GM12878 (cell line): Measurements from ENCODE around the gene NR2F6. TPM values are rescaled to one million over a fixed set of nuclear protein-coding genes. Genes with fewer than 3 reads are reported as not detected.

Experiments
- ATAC-seq: fragments of 200-7000 bp; cut with Tn5 transposase; 3 replicates; pipeline ENCODE4 v1.9.1; 2020; ENCODE audit warnings: mild to moderate bottlenecking, moderate library complexity
- BruUV-seq: library from RNA; stranded (reverse); fragments of 400-500 nt; replicated peaks from 2 replicates; lab custom pipeline; 2021; lab: Mats Ljungman, UMichigan
- CTCF ChIA-PET: fragments of 300-600 bp; sonication (Branson Sonifier 250); formaldehyde crosslinking; extraction: SDS; loops from one replicate; lab custom pipeline; 2021; ENCODE audit warnings: inconsistent platforms; lab: Yijun Ruan, JAX
- POLR2A ChIA-PET: fragments of 350-600 bp; formaldehyde crosslinking; extraction: SDS; loops from one replicate; lab custom pipeline; 2021; ENCODE audit warnings: inconsistent platforms; lab: Charles Lee
- RAD21 ChIA-PET: fragments of 300-600 bp; sonication (Branson Sonifier 250); formaldehyde crosslinking; loops from one replicate; lab custom pipeline; 2023; ENCODE audit warnings: antibody characterized with exemption; ENCODE audit not compliant: unreplicated experiment; lab: Charles Lee
- SMC1A ChIA-PET: fragments of 300-600 bp; sonication (Branson Sonifier 250); formaldehyde crosslinking; loops from one replicate; lab custom pipeline; 2023; ENCODE audit not compliant: unreplicated experiment, uncharacterized antibody; lab: Charles Lee
- DNase-seq: peaks from one replicate; pipeline ENCODE4 v3.0.0-alpha.2; 2011; ENCODE audit warnings: low read depth, low spot score
- FAIRE-seq: peaks from 3 replicates; lab custom pipeline; 2011; peaks lifted over from hg19 to GRCh38; lab: Jason Lieb, UNC
- H2AFZ ChIP-seq: 2 replicates; pipeline ENCODE4 v1.6.0; 2011; ENCODE audit warnings: low read depth, low read length, control low read depth; ENCODE audit not compliant: control insufficient read depth
- H3K27ac ChIP-seq: 2 replicates; pipeline ENCODE4 v1.5.1; 2011; ENCODE audit warnings: control low read depth; ENCODE audit not compliant: control insufficient read depth, insufficient read depth
- H3K27me3 ChIP-seq, 2 experiments: replicated peaks in 1 of 2; 2 replicates each; pipeline versions ENCODE4 v1.6.0 to v1.6.1; 2011; ENCODE audit warnings: low read length in 1 of 2; ENCODE audit not compliant: control insufficient read depth in 2 of 2, insufficient read depth in 2 of 2
- H3K36me3 ChIP-seq, 2 experiments: 2 replicates each; pipeline ENCODE4 v1.5.1; 2011; ENCODE audit warnings: low read length in 1 of 2; ENCODE audit not compliant: control insufficient read depth in 2 of 2, insufficient read depth in 2 of 2
- H3K4me1 ChIP-seq: 2 replicates; pipeline ENCODE4 v1.6.1; 2011; ENCODE audit warnings: mild to moderate bottlenecking, low read length, moderate library complexity, mixed read lengths; ENCODE audit not compliant: control insufficient read depth, insufficient read depth
- H3K4me2 ChIP-seq: 2 replicates; pipeline ENCODE4 v1.6.0; 2011; ENCODE audit warnings: control low read depth; ENCODE audit not compliant: control insufficient read depth, insufficient read depth
- H3K4me3 ChIP-seq: fragments of 200-600 bp; sonication (generic); 2 replicates; pipeline ENCODE4 v1.5.1; 2016
- H3K79me2 ChIP-seq: 2 replicates; pipeline ENCODE4 v1.6.0; 2011; ENCODE audit warnings: low read length; ENCODE audit not compliant: control insufficient read depth, insufficient read depth
- H3K9ac ChIP-seq: 2 replicates; pipeline ENCODE4 v1.8.0; 2011; ENCODE audit warnings: low read length, control low read depth, mixed read lengths; ENCODE audit not compliant: control insufficient read depth, insufficient read depth
- H3K9me3 ChIP-seq: replicated peaks from 3 replicates; pipeline ENCODE4 v1.5.1; 2011; ENCODE audit warnings: mild to moderate bottlenecking, low read length; ENCODE audit not compliant: control insufficient read depth, insufficient read depth
- H4K20me1 ChIP-seq: 2 replicates; pipeline ENCODE4 v1.6.0; 2011; ENCODE audit not compliant: control insufficient read depth, insufficient read depth
- BMI1 ChIP-seq: fragments of 450-650 bp; IDR thresholded peaks from 2 replicates; pipeline ENCODE4 v1.6.1; 2016; ENCODE audit warnings: mild to moderate bottlenecking, moderate library complexity, borderline replicate concordance
- CBX3 ChIP-seq: fragments of 200-600 bp; sonication (generic); IDR thresholded peaks from 2 replicates; pipeline ENCODE4 v1.6.1; 2016; ENCODE audit warnings: low read depth, borderline replicate concordance
- EP300 ChIP-seq, 2 experiments: fragments of 150-350 bp in 1 of 2; IDR thresholded peaks; 2 replicates each; pipeline ENCODE4 v1.6.1; 2011 to 2012; ENCODE audit warnings: low read depth in 2 of 2, low read length in 2 of 2, borderline replicate concordance in 1 of 2, improper control_type of control experiment in 1 of 2, inconsistent platforms in 1 of 2; ENCODE audit not compliant: control insufficient read depth in 1 of 2
- IRF3 ChIP-seq: fragments of 450-650 bp; IDR thresholded peaks from 2 replicates; pipeline ENCODE4 v1.6.1; 2014; ENCODE audit warnings: mild to moderate bottlenecking
- NFXL1 ChIP-seq: fragments of 450-650 bp; IDR thresholded peaks from 2 replicates; pipeline ENCODE4 v1.6.1; 2017; ENCODE audit warnings: antibody characterized with exemption, mild to moderate bottlenecking, borderline replicate concordance
- RUNX3 ChIP-seq: IDR thresholded peaks from 2 replicates; pipeline ENCODE4 v1.6.1; 2012; ENCODE audit warnings: low read length, inconsistent platforms
- SMAD5 ChIP-seq: IDR thresholded peaks from 2 replicates; pipeline ENCODE4 v1.6.1; 2016; ENCODE audit warnings: antibody characterized with exemption, low read depth
- SP1 ChIP-seq: IDR thresholded peaks from one replicate; pipeline ENCODE4 v1.6.1; 2011; ENCODE audit warnings: low read depth, low read length
- SREBF1 ChIP-seq: IDR thresholded peaks from 2 replicates; pipeline ENCODE4 v1.6.1; 2012; ENCODE audit warnings: mild to moderate bottlenecking, low read length
- STAT1 ChIP-seq: fragments of 450-650 bp; conservative IDR thresholded peaks from 2 replicates; pipeline ENCODE4 v1.6.1; 2014; ENCODE audit warnings: antibody characterized with exemption, mild to moderate bottlenecking
- SUPT20H ChIP-seq: IDR thresholded peaks from 2 replicates; pipeline ENCODE4 v1.6.1; 2011; ENCODE audit warnings: low read depth, mild to moderate bottlenecking, low read length, moderate library complexity, borderline replicate concordance; ENCODE audit not compliant: control insufficient read depth
- TAF1 ChIP-seq: IDR thresholded peaks from 2 replicates; pipeline ENCODE4 v1.6.1; 2011; ENCODE audit warnings: mild to moderate bottlenecking, low read depth, low read length, borderline replicate concordance
- TCF7 ChIP-seq: IDR thresholded peaks from 2 replicates; pipeline ENCODE4 v1.6.1; 2014; ENCODE audit warnings: antibody characterized with exemption, borderline replicate concordance
- ZBTB33 ChIP-seq: fragments of 450-650 bp; IDR thresholded peaks from 2 replicates; pipeline ENCODE4 v1.6.1; 2017; ENCODE audit warnings: mild to moderate bottlenecking
- ZNF207 ChIP-seq: fragments of 450-650 bp; IDR thresholded peaks from 2 replicates; pipeline ENCODE4 v1.6.1; 2014; ENCODE audit warnings: antibody characterized with exemption, mild to moderate bottlenecking, borderline replicate concordance
- ZZZ3 ChIP-seq: IDR thresholded peaks from 2 replicates; pipeline ENCODE4 v1.6.1; 2011; ENCODE audit warnings: low read depth; ENCODE audit not compliant: control insufficient read depth, insufficient read length
- WGBS: methylation state at CpG from one replicate; pipeline ENCODE4 v1.1.6; 2016; ENCODE audit warnings: low lambda C conversion rate; ENCODE audit not compliant: insufficient replicate concordance, insufficient coverage; ENCODE audit errors: missing lambda C conversion rate; 5-methylcytosine and 5-hydroxymethylcytosine counted together
- in situ Hi-C: fragments of 300-500 bp; cut with MboI; formaldehyde crosslinking; loops from 9 replicates; pipeline ENCODE4 v1.14.3; 2018; ENCODE audit warnings: mixed read lengths
- intact Hi-C: fragments of 100-400 bp; cut with micrococcal nuclease; formaldehyde crosslinking; loops from one replicate; pipeline ENCODE4 v1.14.2; 2022; ENCODE audit not compliant: unreplicated experiment
- polyA plus RNA-seq, 11 experiments: library from polyadenylated mRNA; depleted of rRNA in 4 of 11; unstranded in 6 of 11; stranded (reverse) in 5 of 11; fragments of >200 nt; fragmentation: Nextera tagmentation in 4 of 11; fragmentation: Illumina TruSeq in 1 of 11; extraction: Ambion mirVana in 4 of 11; extraction: Trizol in 1 of 11; gene quantifications; 1 replicate in 1 of 11; 2 replicates in 10 of 11; pipeline versions ENCODE4 v1.2.1 to v1.2.3, GENCODE V29; 2011 to 2016; ENCODE audit warnings: inconsistent platforms in 2 of 11, missing spikeins in 2 of 11, low read depth in 1 of 11
- total RNA-seq, 4 experiments: library from RNA; depleted of rRNA in 3 of 4; stranded (reverse); fragments of >200 nt in 3 of 4; fragmentation: Illumina TruSeq in 1 of 4; extraction: Trizol in 1 of 4; gene quantifications; 2 replicates each; pipeline versions ENCODE4 v1.2.1 to v1.2.3, GENCODE V29; 2013 to 2021
- TF ChIP-seq, protein P1 (sequence below): fragments of 450-650 bp; IDR thresholded peaks from 2 replicates; pipeline ENCODE4 v1.6.1; 2017; ENCODE audit warnings: mild to moderate bottlenecking, moderate library complexity

The NR2F6 gene
- total and polyA plus RNA-seq, 10 of the 15 experiments (the other 5 are each of a cell fraction or from before 2014, with no cell fraction given) = 0.18 to 15.5 (median 6.1) TPM

- ChIA-PET RAD21 (interaction anchor here (1.2 kb wide), 1 partner anchor 19 kb away, joined by 3 read pairs; the partner anchor contains the start of gene BABAM1), POLR2A (interaction anchor here (0.5 to 0.7 kb wide), 2 partner anchors 170 to 226 kb away, joined by 3 read pairs; no protein-coding TSS in a partner anchor), SMC1A (interaction anchor here (1.1 kb wide), 1 partner anchor 164 kb away, joined by 3 read pairs; no protein-coding TSS in a partner anchor), CTCF (interaction anchor here (1.1 to 3.8 kb wide), 3 partner anchors 12 to 34 kb away, joined by 3 to 17 read pairs (median 7); partner anchors contain the start of genes ANKLE1 and USHBP1)
- Histone ChIP-seq H4K20me1 (no peaks in the 10 kb centered on the region), H3K36me3 (no peaks in the 10 kb centered on the region), H2AFZ (no peak overlapping the region), H3K79me2 (peaks cover 7% of the 10 kb centered on the region), H3K4me3 (no peak overlapping the region), H3K9ac (no peak overlapping the region), H3K4me1 (peaks cover 9% of the 10 kb centered on the region), H3K4me2 (no peak overlapping the region), H3K27me3 (no peaks in the 10 kb centered on the region), H3K9me3 (no peaks in the 10 kb centered on the region), H3K27ac (no peak overlapping the region)
- FAIRE-seq (no peak), ATAC-seq (no peak), DNase-seq (no peak)
- 63% methylated on average over 21 of the region's 21 CpGs for WGBS
- no peak for TF ChIP-seq STAT1
- TF ChIP-seq SMAD5 = no peak
- no peak for TF ChIP-seq SREBF1
- no peak for TF ChIP-seq TCF7
- TF ChIP-seq RUNX3 = no peak
- TF ChIP-seq, protein P1, sequence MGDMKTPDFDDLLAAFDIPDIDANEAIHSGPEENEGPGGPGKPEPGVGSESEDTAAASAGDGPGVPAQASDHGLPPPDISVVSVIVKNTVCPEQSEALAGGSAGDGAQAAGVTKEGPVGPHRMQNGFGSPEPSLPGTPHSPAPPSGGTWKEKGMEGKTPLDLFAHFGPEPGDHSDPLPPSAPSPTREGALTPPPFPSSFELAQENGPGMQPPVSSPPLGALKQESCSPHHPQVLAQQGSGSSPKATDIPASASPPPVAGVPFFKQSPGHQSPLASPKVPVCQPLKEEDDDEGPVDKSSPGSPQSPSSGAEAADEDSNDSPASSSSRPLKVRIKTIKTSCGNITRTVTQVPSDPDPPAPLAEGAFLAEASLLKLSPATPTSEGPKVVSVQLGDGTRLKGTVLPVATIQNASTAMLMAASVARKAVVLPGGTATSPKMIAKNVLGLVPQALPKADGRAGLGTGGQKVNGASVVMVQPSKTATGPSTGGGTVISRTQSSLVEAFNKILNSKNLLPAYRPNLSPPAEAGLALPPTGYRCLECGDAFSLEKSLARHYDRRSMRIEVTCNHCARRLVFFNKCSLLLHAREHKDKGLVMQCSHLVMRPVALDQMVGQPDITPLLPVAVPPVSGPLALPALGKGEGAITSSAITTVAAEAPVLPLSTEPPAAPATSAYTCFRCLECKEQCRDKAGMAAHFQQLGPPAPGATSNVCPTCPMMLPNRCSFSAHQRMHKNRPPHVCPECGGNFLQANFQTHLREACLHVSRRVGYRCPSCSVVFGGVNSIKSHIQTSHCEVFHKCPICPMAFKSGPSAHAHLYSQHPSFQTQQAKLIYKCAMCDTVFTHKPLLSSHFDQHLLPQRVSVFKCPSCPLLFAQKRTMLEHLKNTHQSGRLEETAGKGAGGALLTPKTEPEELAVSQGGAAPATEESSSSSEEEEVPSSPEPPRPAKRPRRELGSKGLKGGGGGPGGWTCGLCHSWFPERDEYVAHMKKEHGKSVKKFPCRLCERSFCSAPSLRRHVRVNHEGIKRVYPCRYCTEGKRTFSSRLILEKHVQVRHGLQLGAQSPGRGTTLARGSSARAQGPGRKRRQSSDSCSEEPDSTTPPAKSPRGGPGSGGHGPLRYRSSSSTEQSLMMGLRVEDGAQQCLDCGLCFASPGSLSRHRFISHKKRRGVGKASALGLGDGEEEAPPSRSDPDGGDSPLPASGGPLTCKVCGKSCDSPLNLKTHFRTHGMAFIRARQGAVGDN = no peak
- no peak for TF ChIP-seq CBX3
- TF ChIP-seq NFXL1 = no peak
- TF ChIP-seq IRF3 = no peak
- no peak for TF ChIP-seq ZZZ3
- TF ChIP-seq ZBTB33 = no peak
- no peak for TF ChIP-seq ZNF207
- no peak for TF ChIP-seq SUPT20H
- TF ChIP-seq BMI1 = no peak
- TF ChIP-seq SP1 = no peak
- no peak for TF ChIP-seq EP300 (IDR thresholded peaks at IDR 0.05; ENCODE audit: borderline replicate concordance in 1 of 2, control insufficient read depth in 1 of 2, low read depth in 2 of 2, low read length in 2 of 2)
- no peak for TF ChIP-seq TAF1
- in situ Hi-C loops (no loop called here), intact Hi-C loops (no loop called here)
- no TSS peak for BruUV-seq
Observed at GRCh38 chr19:17248011-17248776, 2.5 kb upstream of the NR2F6 start.
